VCaP (cell line): Measurements from ENCODE around the gene KRT10.

ENCODE experiments used
- H3K27ac ChIP-seq: fragments of 450-650 bp; 2 replicates; pipeline ENCODE4 v1.5.1; 2017
- TF ChIP-seq, protein P1 (sequence below): fragments of 450-650 bp; conservative IDR thresholded peaks from 2 replicates; pipeline ENCODE4 v1.5.1; 2017; ENCODE audit warnings: mild to moderate bottlenecking, moderate library complexity

The KRT10 gene

DNA sequence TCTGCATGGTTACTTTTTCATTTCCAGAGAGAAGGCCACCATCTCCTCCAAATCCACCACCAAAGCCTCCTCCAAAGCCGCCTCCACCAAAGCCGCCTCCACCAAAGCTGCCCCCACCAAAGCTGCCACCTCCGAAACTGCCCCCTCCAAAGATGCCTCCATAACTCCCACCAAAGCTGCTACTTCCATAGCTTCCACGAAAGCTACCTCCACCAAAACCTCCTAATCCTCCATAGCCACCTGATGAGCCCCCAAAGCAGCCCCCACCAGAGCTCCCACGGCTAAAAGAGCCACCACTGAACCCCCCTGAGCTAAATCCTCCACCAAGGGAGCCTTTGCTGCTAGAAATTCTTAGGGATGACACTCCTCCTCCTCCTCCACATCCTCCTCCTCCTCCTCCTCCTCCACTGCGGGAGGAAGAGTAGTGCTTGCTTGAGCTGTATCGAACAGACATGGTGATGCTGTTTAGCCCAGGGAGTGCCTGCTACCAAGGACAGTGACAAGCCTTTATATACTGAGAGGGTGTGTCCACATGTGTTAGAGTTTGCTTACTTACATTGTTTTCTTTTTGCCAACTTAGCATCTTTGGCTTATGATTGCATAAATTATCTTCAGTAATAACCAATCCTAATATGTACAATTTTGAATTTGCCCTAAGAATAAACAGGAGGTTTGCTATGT is at the start of gene KRT10:
Gene KRT10, minus strand, starts transcription at position 483 of the 681 bp plus-strand sequence. Its CDS starts 29 bp downstream, at position 454.
- TF ChIP-seq, protein P1, sequence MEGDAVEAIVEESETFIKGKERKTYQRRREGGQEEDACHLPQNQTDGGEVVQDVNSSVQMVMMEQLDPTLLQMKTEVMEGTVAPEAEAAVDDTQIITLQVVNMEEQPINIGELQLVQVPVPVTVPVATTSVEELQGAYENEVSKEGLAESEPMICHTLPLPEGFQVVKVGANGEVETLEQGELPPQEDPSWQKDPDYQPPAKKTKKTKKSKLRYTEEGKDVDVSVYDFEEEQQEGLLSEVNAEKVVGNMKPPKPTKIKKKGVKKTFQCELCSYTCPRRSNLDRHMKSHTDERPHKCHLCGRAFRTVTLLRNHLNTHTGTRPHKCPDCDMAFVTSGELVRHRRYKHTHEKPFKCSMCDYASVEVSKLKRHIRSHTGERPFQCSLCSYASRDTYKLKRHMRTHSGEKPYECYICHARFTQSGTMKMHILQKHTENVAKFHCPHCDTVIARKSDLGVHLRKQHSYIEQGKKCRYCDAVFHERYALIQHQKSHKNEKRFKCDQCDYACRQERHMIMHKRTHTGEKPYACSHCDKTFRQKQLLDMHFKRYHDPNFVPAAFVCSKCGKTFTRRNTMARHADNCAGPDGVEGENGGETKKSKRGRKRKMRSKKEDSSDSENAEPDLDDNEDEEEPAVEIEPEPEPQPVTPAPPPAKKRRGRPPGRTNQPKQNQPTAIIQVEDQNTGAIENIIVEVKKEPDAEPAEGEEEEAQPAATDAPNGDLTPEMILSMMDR, result no peak
- no peak within 1 kb of the TSS for H3K27ac ChIP-seq

DNA sequence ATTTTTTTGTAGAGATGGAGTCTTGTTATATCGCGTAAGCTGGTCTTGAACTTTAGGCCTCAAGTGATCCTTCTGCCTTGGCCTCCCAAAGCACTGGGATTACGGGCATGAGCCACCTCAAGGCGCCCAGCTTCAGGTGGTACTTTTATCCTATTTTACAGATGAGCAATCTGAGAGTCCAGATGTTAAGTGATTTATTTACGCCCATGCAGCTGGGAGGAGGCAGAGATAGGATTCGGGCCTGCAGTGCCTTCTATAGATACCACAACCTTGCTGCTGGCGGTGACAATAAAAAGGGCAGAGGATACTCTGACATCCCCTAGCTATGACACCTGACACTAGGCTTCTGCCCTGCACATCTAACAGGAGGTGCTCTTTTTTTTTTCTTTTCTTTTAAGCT is 48.9 kb upstream of the KRT10 start:
- H3K27ac ChIP-seq, result no peak overlapping the region
- TF ChIP-seq, protein P1, result no peak

DNA sequence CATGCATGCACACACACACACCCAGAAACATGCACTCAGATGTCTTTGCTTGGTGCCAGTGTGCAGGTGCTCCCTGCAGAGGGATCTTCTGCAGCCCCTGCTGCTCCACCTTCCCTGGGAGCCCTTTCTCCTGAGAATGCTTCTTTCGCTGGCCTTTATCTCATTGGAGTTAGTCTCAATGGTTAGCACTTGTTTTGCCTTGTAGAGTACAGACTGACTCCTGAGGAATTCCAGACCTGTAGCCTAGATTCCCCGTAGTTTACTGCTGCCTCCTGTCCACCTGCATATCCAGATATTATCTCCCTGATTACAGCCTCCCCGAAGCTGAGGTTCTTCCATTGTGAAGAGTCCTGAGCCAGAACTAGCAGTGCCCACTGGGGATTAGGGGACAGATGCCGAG is 47.7 kb upstream of the KRT10 start:
- TF ChIP-seq, protein P1, result no peak
- H3K27ac ChIP-seq, result no peak overlapping the region

DNA sequence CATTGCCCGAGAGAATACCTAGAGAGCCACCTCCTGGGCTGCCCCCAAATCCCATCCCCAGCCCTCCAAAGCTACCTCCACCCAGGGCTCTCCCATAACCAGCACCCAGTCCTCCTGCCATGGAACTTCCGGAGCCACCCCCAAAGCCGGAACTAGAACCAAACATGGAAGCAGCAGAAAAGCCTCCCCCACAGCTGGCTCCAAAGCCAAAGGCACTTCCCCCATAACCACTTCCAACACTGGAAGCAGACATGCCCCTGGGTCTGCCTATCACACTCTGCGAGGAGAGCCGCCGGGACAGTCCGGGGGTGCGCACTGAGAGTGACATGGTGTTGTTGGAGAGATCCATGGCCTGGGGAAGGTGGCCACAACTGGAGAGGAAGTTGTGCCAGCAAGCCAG is 44.4 kb upstream of the KRT10 start, which contains the start of gene KRT12:
Gene KRT12, minus strand, starts transcription at position 386 of the 400 bp plus-strand sequence. Its CDS starts 37 bp downstream, at position 349.
- no peak within 1 kb of the TSS for H3K27ac ChIP-seq
- TF ChIP-seq, protein P1, result no peak

DNA sequence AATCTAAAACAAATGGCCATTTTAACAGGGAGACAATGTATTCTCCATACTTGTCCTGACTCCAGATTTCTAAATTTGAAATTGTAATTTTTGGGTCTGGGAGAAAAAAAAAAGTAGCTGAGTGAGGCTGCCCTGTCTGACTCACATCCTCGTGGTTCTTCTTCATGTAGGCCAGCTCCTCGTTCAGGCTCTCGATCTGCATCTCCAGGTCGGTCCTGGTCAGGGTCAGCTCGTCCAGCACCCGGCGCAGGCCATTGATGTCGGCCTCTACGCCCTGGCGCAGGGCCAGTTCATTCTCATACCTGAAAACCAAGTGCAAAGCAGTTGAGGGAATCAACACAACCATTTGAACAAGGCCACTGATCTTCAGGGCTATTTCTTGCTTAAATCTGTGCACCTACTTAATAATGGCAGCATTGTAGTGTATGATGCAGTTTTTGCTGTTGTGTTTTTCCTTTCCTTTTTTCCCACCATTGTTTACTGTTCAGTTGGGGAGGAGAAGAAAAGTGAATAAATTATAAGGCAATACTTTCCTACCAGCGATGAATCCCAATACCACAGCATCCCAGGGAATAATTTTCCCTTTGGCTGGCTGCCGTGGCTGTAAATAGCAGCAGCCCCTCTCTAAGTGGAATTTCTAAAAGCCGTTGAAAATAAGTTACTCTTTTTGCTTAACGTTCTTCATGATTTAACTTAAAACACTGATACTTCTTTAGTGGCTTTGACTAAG is 42.4 kb upstream of the KRT10 start:
- H3K27ac ChIP-seq, result no peak overlapping the region
- TF ChIP-seq, protein P1, result no peak

DNA sequence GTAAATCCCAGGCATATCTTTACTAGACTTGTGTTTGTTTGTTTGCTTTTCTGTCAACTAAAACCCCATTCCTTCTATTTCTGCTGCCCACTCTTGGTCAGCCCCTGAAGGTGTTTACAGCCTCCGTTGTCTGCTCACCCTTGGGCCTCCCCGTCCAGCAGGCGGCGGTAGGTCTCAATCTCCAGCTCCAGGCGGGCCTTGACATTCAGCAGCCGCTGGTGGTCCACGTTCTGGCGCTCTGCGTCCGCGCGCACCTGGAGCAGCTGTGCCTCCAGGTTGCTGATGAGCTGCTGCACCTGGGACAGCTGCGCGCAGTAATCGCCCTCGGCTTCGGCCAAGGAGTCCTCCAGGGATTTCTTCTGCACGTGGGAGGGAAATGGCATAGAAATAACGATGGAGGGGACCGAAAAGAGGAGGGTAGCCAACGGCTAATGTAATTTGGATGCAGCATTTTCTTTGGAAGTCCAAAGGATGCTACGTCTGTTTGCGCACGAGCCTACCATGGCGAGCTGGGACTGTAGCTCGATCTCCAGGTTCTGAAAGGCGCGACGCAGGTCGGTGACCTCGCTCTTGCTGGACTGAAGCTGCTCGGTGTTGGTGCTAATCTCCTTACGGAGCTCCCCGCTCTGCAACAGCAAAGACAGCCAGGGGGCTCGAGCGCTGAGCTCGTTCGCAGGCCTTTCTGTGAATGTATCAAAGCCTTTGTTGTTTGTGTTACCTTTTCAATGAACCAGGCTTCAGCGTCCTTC is 40.7 kb upstream of the KRT10 start:
- H3K27ac ChIP-seq, result no peak overlapping the region

More for the DNA sequence above, 40.7 kb upstream of the KRT10 start:
- TF ChIP-seq, protein P1, result no peak
